PC-3 (cell line): ENCODE results near the gene SEC14L2. TPM values are rescaled to one million over a fixed set of nuclear protein-coding genes. Genes with fewer than 3 reads are reported as not detected.

ENCODE experiments used
- ATAC-seq: fragments of 200-7000 bp; cut with Tn5 transposase; 2 replicates; pipeline ENCODE4 v1.9.1; 2020; ENCODE audit warnings: mild to moderate bottlenecking, moderate library complexity
- BruUV-seq: library from RNA; stranded (reverse); fragments of 400-500 nt; replicated peaks from 2 replicates; lab custom pipeline; 2021; lab: Mats Ljungman, UMichigan
- CTCF ChIA-PET: fragments of 300-600 bp; sonication (Branson Sonifier 250); formaldehyde crosslinking; loops from one replicate; lab custom pipeline; 2022; ENCODE audit warnings: antibody characterized with exemption; lab: Charles Lee
- POLR2A ChIA-PET: fragments of 300-600 bp; sonication (Branson Sonifier 250); formaldehyde crosslinking; loops from one replicate; lab custom pipeline; 2022; ENCODE audit warnings: antibody characterized with exemption; ENCODE audit not compliant: unreplicated experiment; lab: Charles Lee
- DNase-seq: peaks from one replicate; pipeline ENCODE4 v3.0.0-alpha.2; 2015
- H2AFZ ChIP-seq: fragments of 300-600 bp; sonication (generic); 2 replicates; pipeline ENCODE4 v1.6.0; 2016; ENCODE audit warnings: antibody characterized with exemption, low read length
- H3F3A ChIP-seq: fragments of 300-600 bp; sonication (generic); one replicate; pipeline ENCODE4 v1.6.0; 2017; ENCODE audit warnings: antibody characterized with exemption, low read length, control low read depth, mild to moderate bottlenecking; ENCODE audit not compliant: unreplicated experiment
- H3K27ac ChIP-seq: fragments of 300-600 bp; sonication (generic); 2 replicates; pipeline ENCODE4 v1.5.1; 2016; ENCODE audit warnings: mild to moderate bottlenecking, low read length
- H3K27me3 ChIP-seq: fragments of 300-600 bp; sonication (generic); 2 replicates; pipeline ENCODE4 v1.6.1; 2016; ENCODE audit warnings: low read length, mixed read lengths
- H3K36me3 ChIP-seq: fragments of 300-600 bp; sonication (generic); 2 replicates; pipeline ENCODE4 v1.6.1; 2016; ENCODE audit warnings: low read depth, mixed run types, low read length, mixed read lengths
- H3K4me1 ChIP-seq: fragments of 300-600 bp; sonication (generic); 2 replicates; pipeline ENCODE4 v1.5.1; 2016; ENCODE audit warnings: low read length; ENCODE audit not compliant: insufficient read depth
- H3K4me2 ChIP-seq: fragments of 300-600 bp; sonication (generic); 2 replicates; pipeline ENCODE4 v1.6.0; 2016; ENCODE audit warnings: low read length
- H3K4me3 ChIP-seq: fragments of 300-600 bp; sonication (generic); 2 replicates; pipeline ENCODE4 v1.5.1; 2016; ENCODE audit warnings: mild to moderate bottlenecking, low read length, mixed read lengths
- H3K79me2 ChIP-seq: fragments of 300-600 bp; sonication (generic); 2 replicates; pipeline ENCODE4 v1.6.1; 2017; ENCODE audit warnings: low read length, mixed read lengths
- H3K9ac ChIP-seq: fragments of 300-600 bp; sonication (generic); 2 replicates; pipeline ENCODE4 v1.6.0; 2016; ENCODE audit warnings: mild to moderate bottlenecking, low read length
- H3K9me2 ChIP-seq: fragments of 300-600 bp; sonication (generic); replicated peaks from 2 replicates; pipeline ENCODE4 v1.6.1; 2016; ENCODE audit warnings: mixed run types, low read length, mixed read lengths
- H3K9me3 ChIP-seq: fragments of 300-600 bp; sonication (generic); 2 replicates; pipeline ENCODE4 v1.6.1; 2016; ENCODE audit warnings: low read length, mixed read lengths
- H4K20me1 ChIP-seq: fragments of 300-600 bp; sonication (generic); 2 replicates; pipeline ENCODE4 v1.6.1; 2016; ENCODE audit warnings: low read length, mixed read lengths
- EZH2 ChIP-seq: fragments of 300-600 bp; sonication (generic); IDR thresholded peaks from one replicate; pipeline ENCODE4 v1.6.1; 2017; ENCODE audit warnings: antibody characterized with exemption, mild to moderate bottlenecking, low read length; ENCODE audit not compliant: unreplicated experiment
- EZH2phosphoT487 ChIP-seq: fragments of 300-600 bp; sonication (generic); IDR thresholded peaks from 2 replicates; pipeline ENCODE4 v1.6.1; 2018; ENCODE audit warnings: mild to moderate bottlenecking, antibody characterized with exemption, low read length, borderline replicate concordance
- intact Hi-C: fragments of 100-400 bp; cut with micrococcal nuclease; formaldehyde crosslinking; loops from 2 replicates; pipeline ENCODE4 v1.9.0; 2023
- total RNA-seq: library from RNA; depleted of rRNA; stranded (reverse); fragments of >200 nt; gene quantifications from 2 replicates; pipeline ENCODE4 v1.2.3, GENCODE V29; 2014
- TF ChIP-seq, protein P1 (sequence below): fragments of 300-600 bp; sonication (generic); conservative IDR thresholded peaks from 2 replicates; pipeline ENCODE4 v1.5.1; 2017; ENCODE audit warnings: antibody characterized with exemption, low read depth, mild to moderate bottlenecking, low read length

Gene SEC14L2
- total RNA-seq, 1 experiment from 2014 or later, result 16.8 TPM

DNA sequence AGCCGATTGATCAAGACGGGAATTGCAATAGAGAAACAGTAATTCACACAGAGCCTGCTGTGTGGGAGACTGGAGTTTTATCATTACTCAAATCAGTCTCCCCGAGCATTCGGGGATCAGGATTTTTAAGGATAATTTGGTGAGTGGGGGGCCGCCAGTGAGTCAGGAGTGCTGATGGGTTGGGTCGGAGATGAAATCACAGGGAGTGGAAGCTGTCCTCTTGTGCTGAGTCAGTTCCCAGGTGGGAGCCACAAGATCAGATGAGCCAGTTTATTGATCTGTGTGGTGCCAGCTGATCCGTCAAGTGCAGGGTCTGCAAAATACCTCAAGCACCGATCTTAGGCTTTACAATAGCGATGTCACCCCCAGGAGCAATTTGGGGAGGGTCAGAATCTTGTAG, 44.3 kb downstream of the SEC14L2 start:
- Histone ChIP-seq H3K27ac (no peak overlapping the region), H3K9me3 (no peaks in the 10 kb centered on the region), H3K9me2 (no peaks in the 10 kb centered on the region), H4K20me1 (no peaks in the 10 kb centered on the region), H3F3A (no peaks in the 10 kb centered on the region), H3K9ac (no peak overlapping the region), H3K36me3 (no peaks in the 10 kb centered on the region), H3K79me2 (no peaks in the 10 kb centered on the region), H3K27me3 (no peaks in the 10 kb centered on the region), H3K4me2 (no peak overlapping the region), H3K4me1 (peaks cover 5% of the 10 kb centered on the region), H3K4me3 (no peak overlapping the region), H2AFZ (no peak overlapping the region)
- ATAC-seq (no peak), DNase-seq (no peak)
- CTCF ChIA-PET, result no interaction called here
- BruUV-seq, result no TSS peak
- intact Hi-C loops, result loop anchor here (10.0 kb wide), 1 partner anchor 164 kb away; the partner anchor contains the start of gene TCN2
- POLR2A ChIA-PET, result no interaction called here
- TF ChIP-seq EZH2phosphoT487 (no peak), EZH2 (no peak)
- TF ChIP-seq, protein P1, sequence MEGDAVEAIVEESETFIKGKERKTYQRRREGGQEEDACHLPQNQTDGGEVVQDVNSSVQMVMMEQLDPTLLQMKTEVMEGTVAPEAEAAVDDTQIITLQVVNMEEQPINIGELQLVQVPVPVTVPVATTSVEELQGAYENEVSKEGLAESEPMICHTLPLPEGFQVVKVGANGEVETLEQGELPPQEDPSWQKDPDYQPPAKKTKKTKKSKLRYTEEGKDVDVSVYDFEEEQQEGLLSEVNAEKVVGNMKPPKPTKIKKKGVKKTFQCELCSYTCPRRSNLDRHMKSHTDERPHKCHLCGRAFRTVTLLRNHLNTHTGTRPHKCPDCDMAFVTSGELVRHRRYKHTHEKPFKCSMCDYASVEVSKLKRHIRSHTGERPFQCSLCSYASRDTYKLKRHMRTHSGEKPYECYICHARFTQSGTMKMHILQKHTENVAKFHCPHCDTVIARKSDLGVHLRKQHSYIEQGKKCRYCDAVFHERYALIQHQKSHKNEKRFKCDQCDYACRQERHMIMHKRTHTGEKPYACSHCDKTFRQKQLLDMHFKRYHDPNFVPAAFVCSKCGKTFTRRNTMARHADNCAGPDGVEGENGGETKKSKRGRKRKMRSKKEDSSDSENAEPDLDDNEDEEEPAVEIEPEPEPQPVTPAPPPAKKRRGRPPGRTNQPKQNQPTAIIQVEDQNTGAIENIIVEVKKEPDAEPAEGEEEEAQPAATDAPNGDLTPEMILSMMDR, result no peak

GRCh38 chr22:30444632-30445437, 48.0 kb downstream of the SEC14L2 start:
- Histone ChIP-seq H3K27me3 (no peaks in the 10 kb centered on the region), H4K20me1 (no peaks in the 10 kb centered on the region), H3K9me3 (no peaks in the 10 kb centered on the region), H3K27ac (no peak overlapping the region), H3K9me2 (no peaks in the 10 kb centered on the region), H2AFZ (0 out of 2 replicates have a peak overlapping the region, but pooled peaks have one; percentile 25), H3F3A (no peaks in the 10 kb centered on the region), H3K4me3 (no peak overlapping the region), H3K79me2 (no peaks in the 10 kb centered on the region), H3K36me3 (no peaks in the 10 kb centered on the region), H3K4me1 (peaks cover 5% of the 10 kb centered on the region), H3K4me2 (no peak overlapping the region), H3K9ac (no peak overlapping the region)
- TF ChIP-seq EZH2phosphoT487, result no peak
- TF ChIP-seq, protein P1, result peak; percentile 75
- BruUV-seq, result no TSS peak
- POLR2A ChIA-PET, result no interaction called here
- CTCF ChIA-PET, result interaction anchor here (0.7 kb wide), 1 partner anchor 173 kb away, joined by 4 read pairs; no protein-coding TSS in a partner anchor
- intact Hi-C loops, result loop anchor here (10.0 kb wide), 1 partner anchor 160 kb away; the partner anchor contains the start of gene TCN2
- peak; percentile 65 for DNase-seq
- peak; percentile 46; the same call in 1 of the 2 replicates for ATAC-seq
